ENCODE measurements around the gene MOB1B.

DNA sequence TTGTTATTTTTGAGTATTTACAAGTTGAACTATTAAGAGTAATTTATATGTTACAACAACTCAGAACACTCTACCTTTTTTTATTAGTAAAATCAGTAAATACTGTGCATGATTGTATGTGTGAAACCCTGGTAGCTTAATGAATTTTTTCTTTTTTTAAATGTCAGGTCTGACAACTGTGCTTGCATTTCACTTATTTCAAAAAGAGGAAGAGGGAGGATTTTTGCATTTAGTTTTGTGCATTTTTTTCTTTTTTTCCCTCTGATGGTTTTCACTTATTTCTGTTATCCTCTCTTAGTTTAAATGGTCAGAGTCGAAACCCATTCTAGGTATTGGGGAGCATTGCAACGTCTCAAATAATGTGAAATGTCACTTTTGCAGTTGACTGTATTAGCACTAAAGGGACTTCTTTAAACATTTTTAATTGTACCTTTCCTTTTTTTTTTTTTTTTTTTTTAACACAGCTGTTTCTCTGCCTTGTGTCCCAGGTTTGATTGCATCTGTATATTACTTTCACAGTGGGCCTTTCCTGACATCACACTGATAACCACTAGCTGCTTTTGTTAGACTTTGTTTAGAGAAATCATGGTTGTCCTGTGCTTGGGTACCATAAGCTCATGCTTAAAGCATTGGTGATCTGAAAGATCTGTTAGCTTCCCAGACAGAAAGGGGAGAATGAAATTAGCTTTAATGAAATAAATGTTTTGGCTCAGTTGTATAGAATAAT is 28.5 kb downstream of the MOB1B start:
- TF ChIP-seq TAF1 (IDR thresholded peaks at IDR 0.05; ENCODE audit: borderline replicate concordance, low read depth, low read length) = no peak
- no peak for TF ChIP-seq POLR2A (IDR thresholded peaks at IDR 0.05; ENCODE audit: low read depth, low read length)
- no peak for TF ChIP-seq POLR2AphosphoS5 (IDR thresholded peaks at IDR 0.05; ENCODE audit: low read depth, low read length)
